Right lobe of liver (tissue), 4 donors: ENCODE measurements around the gene ZBTB43.

Source experiments
- POLR2A ChIP-seq: fragments of 450-650 bp; IDR thresholded peaks from one replicate; pipeline ENCODE4 v1.6.1; 2017; ENCODE audit warnings: antibody characterized with exemption, mild to moderate bottlenecking
- TF ChIP-seq, protein P1 (sequence below), 4 donors: fragments of 200-600 bp in 3 of 4; fragments of 450-650 bp in 1 of 4; IDR thresholded peaks; one replicate each; pipeline versions ENCODE4 v1.5.1 to v1.8.0; 2016 to 2022; ENCODE audit warnings: antibody characterized with exemption in 4 of 4, mild to moderate bottlenecking in 2 of 4
- donor health status: DM: no; HTN: no; CAD: no.
- donor health status: DM: no; HTN: no; CAD: no.
- donor health status: DM: no; HTN: yes; CAD: no.

DNA sequence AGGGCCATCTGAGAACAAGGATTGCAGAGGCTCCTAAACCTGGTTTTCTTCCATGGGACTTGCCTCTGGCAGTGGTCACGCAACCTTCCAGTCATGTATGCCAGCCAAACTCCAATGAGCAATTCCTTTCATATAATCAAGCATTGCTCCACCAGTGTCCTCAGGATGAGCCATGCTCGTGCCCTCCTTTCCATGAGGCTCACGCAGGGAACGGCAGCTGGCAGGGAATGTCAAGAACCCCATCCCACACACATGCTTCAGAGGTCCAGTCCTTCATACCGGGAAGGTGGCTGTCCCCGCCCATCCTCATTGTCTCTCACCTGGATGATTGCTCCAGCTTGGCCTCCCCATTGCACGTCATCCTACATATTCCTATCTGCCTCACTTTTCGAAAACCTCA, 42.2 kb downstream of the ZBTB43 start:
- TF ChIP-seq, protein P1, sequence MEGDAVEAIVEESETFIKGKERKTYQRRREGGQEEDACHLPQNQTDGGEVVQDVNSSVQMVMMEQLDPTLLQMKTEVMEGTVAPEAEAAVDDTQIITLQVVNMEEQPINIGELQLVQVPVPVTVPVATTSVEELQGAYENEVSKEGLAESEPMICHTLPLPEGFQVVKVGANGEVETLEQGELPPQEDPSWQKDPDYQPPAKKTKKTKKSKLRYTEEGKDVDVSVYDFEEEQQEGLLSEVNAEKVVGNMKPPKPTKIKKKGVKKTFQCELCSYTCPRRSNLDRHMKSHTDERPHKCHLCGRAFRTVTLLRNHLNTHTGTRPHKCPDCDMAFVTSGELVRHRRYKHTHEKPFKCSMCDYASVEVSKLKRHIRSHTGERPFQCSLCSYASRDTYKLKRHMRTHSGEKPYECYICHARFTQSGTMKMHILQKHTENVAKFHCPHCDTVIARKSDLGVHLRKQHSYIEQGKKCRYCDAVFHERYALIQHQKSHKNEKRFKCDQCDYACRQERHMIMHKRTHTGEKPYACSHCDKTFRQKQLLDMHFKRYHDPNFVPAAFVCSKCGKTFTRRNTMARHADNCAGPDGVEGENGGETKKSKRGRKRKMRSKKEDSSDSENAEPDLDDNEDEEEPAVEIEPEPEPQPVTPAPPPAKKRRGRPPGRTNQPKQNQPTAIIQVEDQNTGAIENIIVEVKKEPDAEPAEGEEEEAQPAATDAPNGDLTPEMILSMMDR (IDR thresholded peaks at IDR 0.05): no peak
- TF ChIP-seq POLR2A: no peak
